Endothelial cell of hepatic sinusoid (primary cell): ENCODE measurements around the gene PARP1.
"Not testable (repeated sequence)": the region's sequence is repeated elsewhere in the genome, so short reads cannot be mapped to it uniquely, and the experiment has no call there.

ENCODE experiments used
- in situ Hi-C: cut with HindIII; loops from 2 replicates; pipeline ENCODE4 v1.10.0; 2017; ENCODE audit warnings: low sequenced_read_pairs

PARP1 gene

GRCh38 chr1:226429858-226430715 lies 22.2 kb upstream of the PARP1 start:
- in situ Hi-C loops, result no loop called here

GRCh38 chr1:226428791-226429461 lies 21.0 kb upstream of the PARP1 start:
- in situ Hi-C loops, result no loop called here

GRCh38 chr1:226428348-226428747 lies 20.5 kb upstream of the PARP1 start:
- in situ Hi-C loops, result no loop called here

GRCh38 chr1:226427131-226427530 lies 19.2 kb upstream of the PARP1 start:
- in situ Hi-C loops, result no loop called here

GRCh38 chr1:226426395-226426794 lies 18.5 kb upstream of the PARP1 start:
- in situ Hi-C loops, result not testable (repeated sequence)

- in situ Hi-C loops, result no loop called here
Measured at GRCh38 chr1:226425431-226426031, 17.6 kb upstream of the PARP1 start.

- in situ Hi-C loops, result no loop called here
Measured at GRCh38 chr1:226425004-226425378, 17.1 kb upstream of the PARP1 start.

- in situ Hi-C loops, result no loop called here
Measured at GRCh38 chr1:226424221-226425003, 16.5 kb upstream of the PARP1 start.

GRCh38 chr1:226422478-226422877 lies 14.6 kb upstream of the PARP1 start:
- in situ Hi-C loops, result no loop called here

GRCh38 chr1:226420897-226421296 lies 13.0 kb upstream of the PARP1 start:
- in situ Hi-C loops, result no loop called here

- in situ Hi-C loops, result no loop called here
Measured at GRCh38 chr1:226420328-226420727, 12.4 kb upstream of the PARP1 start.

- in situ Hi-C loops, result no loop called here
Measured at GRCh38 chr1:226419284-226420029, 11.6 kb upstream of the PARP1 start.

- in situ Hi-C loops, result no loop called here
Measured at GRCh38 chr1:226417830-226418546, 10.1 kb upstream of the PARP1 start.

GRCh38 chr1:226417350-226417749 lies 9.5 kb upstream of the PARP1 start:
- in situ Hi-C loops, result no loop called here

GRCh38 chr1:226414098-226414698 lies 6.3 kb upstream of the PARP1 start:
- in situ Hi-C loops, result no loop called here

- in situ Hi-C loops, result no loop called here
Measured at GRCh38 chr1:226411619-226412018, 3.7 kb upstream of the PARP1 start.

GRCh38 chr1:226410958-226411357 lies 3.1 kb upstream of the PARP1 start:
- in situ Hi-C loops, result no loop called here

- in situ Hi-C loops, result no loop called here
Measured at GRCh38 chr1:226409392-226409791, 1.5 kb upstream of the PARP1 start.
